PC-9 (cell line): ENCODE results near the gene FBXL5. TPM values are rescaled to one million over a fixed set of nuclear protein-coding genes. Genes with fewer than 3 reads are reported as not detected.

ENCODE experiments used
- BruUV-seq: library from RNA; stranded (reverse); fragments of 400-500 nt; replicated peaks from 2 replicates; lab custom pipeline; 2021; lab: Mats Ljungman, UMichigan
- CTCF ChIA-PET: fragments of 300-600 bp; sonication (Branson Sonifier 250); formaldehyde crosslinking; loops from one replicate; lab custom pipeline; 2022; ENCODE audit warnings: antibody characterized with exemption; lab: Charles Lee
- POLR2A ChIA-PET: fragments of 300-600 bp; sonication (Branson Sonifier 250); formaldehyde crosslinking; loops from one replicate; lab custom pipeline; 2022; ENCODE audit warnings: antibody characterized with exemption; ENCODE audit not compliant: unreplicated experiment; lab: Charles Lee
- DNase-seq, 2 experiments: peaks; one replicate each; pipeline versions ENCODE4 v3.0.0 to v3.0.0-alpha.2; 2015 to 2022; ENCODE audit warnings: mixed read lengths in 1 of 2
- H2AFZ ChIP-seq: fragments of 200-600 bp; sonication (generic); 2 replicates; pipeline ENCODE4 v1.8.1; 2017; ENCODE audit warnings: antibody characterized with exemption
- H3F3A ChIP-seq: fragments of 200-600 bp; sonication (generic); 2 replicates; pipeline ENCODE4 v1.8.1; 2017; ENCODE audit warnings: antibody characterized with exemption, mild to moderate bottlenecking, low read depth; ENCODE audit not compliant: insufficient read depth
- H3K27ac ChIP-seq: fragments of 200-600 bp; sonication (generic); 2 replicates; pipeline ENCODE4 v1.6.1; 2016; ENCODE audit warnings: mixed run types
- H3K27me3 ChIP-seq: fragments of 200-600 bp; sonication (generic); 2 replicates; pipeline ENCODE4 v1.6.1; 2016; ENCODE audit warnings: low read depth, mixed run types; ENCODE audit not compliant: insufficient read depth
- H3K36me3 ChIP-seq: fragments of 200-600 bp; sonication (generic); 2 replicates; pipeline ENCODE4 v1.6.1; 2016; ENCODE audit warnings: low read depth, mixed run types
- H3K4me1 ChIP-seq: fragments of 200-600 bp; sonication (generic); replicated peaks from 2 replicates; pipeline ENCODE4 v1.6.1; 2016; ENCODE audit warnings: mixed run types; ENCODE audit not compliant: insufficient read depth
- H3K4me2 ChIP-seq: fragments of 200-600 bp; sonication (generic); 2 replicates; pipeline ENCODE4 v1.6.1; 2017; ENCODE audit warnings: mixed run types
- H3K4me3 ChIP-seq: fragments of 200-600 bp; sonication (generic); 2 replicates; pipeline ENCODE4 v1.6.1; 2016; ENCODE audit warnings: mixed run types
- H3K79me2 ChIP-seq: fragments of 200-600 bp; sonication (generic); 2 replicates; pipeline ENCODE4 v1.6.1; 2017; ENCODE audit warnings: low read depth, mixed run types
- H3K9me2 ChIP-seq: fragments of 200-600 bp; sonication (generic); 2 replicates; pipeline ENCODE4 v1.8.1; 2017; ENCODE audit warnings: mild to moderate bottlenecking; ENCODE audit not compliant: insufficient read depth
- H3K9me3 ChIP-seq: fragments of 200-600 bp; sonication (generic); 2 replicates; pipeline ENCODE4 v1.8.1; 2016; ENCODE audit warnings: low read depth; ENCODE audit not compliant: insufficient read depth
- H4K20me1 ChIP-seq: fragments of 200-600 bp; sonication (generic); 2 replicates; pipeline ENCODE4 v1.8.1; 2017; ENCODE audit not compliant: insufficient read depth
- EZH2 ChIP-seq: fragments of 200-600 bp; sonication (generic); IDR thresholded peaks from 2 replicates; pipeline ENCODE4 v1.8.0; 2017; ENCODE audit warnings: antibody characterized with exemption, low read depth
- intact Hi-C: fragments of 100-400 bp; cut with micrococcal nuclease; formaldehyde crosslinking; loops from one replicate; pipeline ENCODE4 v1.10.0; 2022; ENCODE audit not compliant: unreplicated experiment
- total RNA-seq: library from RNA; stranded (reverse); gene quantifications from 2 replicates; pipeline ENCODE4 v1.2.3, GENCODE V29; 2021
- TF ChIP-seq, protein P1 (sequence below): fragments of 200-600 bp; sonication (generic); conservative IDR thresholded peaks from 2 replicates; pipeline ENCODE4 v1.6.1; 2017; ENCODE audit warnings: mixed run types, antibody characterized with exemption, mild to moderate bottlenecking, moderate library complexity

The FBXL5 gene
- total RNA-seq, 1 experiment from 2014 or later = 40.7 TPM

DNA sequence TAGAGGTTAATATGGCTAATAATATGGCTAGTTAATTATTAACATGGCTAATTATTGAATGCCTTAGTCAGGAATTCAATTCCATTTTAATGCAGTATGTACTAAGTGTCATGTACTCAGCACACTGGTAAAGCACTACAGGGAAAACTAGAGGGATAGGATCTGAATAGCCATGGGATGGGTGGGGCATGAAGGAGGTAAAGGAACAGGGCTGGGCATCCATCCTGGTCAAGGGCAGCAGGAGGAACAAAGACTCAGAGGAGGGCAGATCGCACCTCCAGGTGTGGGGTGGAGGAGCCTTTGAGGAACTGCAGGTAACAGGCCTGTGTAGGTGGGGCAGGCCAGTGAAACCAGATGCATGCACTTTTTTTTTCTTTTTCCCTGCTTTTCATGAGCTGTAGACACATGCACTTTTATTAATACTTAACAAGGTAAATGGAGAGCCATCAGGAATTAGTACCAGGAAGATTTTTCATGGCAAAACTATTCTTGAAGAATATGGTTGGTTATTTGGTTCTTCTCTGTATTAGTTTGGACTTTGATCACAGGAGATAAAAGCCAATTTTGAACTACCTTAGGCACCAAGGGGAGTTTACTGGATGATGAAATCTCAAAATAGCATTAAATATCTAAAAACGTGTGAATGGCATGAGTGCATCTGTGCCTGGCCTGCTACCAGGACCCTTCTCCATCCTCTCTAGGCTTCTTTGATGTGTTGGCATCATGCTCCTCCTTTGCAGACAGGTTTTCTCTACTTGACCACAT lies 97.2 kb downstream of the FBXL5 start:
- H3K79me2 ChIP-seq = no peaks in the 10 kb centered on the region
- no peak for TF ChIP-seq EZH2
- TF ChIP-seq, protein P1, sequence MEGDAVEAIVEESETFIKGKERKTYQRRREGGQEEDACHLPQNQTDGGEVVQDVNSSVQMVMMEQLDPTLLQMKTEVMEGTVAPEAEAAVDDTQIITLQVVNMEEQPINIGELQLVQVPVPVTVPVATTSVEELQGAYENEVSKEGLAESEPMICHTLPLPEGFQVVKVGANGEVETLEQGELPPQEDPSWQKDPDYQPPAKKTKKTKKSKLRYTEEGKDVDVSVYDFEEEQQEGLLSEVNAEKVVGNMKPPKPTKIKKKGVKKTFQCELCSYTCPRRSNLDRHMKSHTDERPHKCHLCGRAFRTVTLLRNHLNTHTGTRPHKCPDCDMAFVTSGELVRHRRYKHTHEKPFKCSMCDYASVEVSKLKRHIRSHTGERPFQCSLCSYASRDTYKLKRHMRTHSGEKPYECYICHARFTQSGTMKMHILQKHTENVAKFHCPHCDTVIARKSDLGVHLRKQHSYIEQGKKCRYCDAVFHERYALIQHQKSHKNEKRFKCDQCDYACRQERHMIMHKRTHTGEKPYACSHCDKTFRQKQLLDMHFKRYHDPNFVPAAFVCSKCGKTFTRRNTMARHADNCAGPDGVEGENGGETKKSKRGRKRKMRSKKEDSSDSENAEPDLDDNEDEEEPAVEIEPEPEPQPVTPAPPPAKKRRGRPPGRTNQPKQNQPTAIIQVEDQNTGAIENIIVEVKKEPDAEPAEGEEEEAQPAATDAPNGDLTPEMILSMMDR = no peak
- DNase-seq = no peak
- H3K9me2 ChIP-seq = no peaks in the 10 kb centered on the region
- no peaks in the 10 kb centered on the region for H3K4me1 ChIP-seq
- H3K27me3 ChIP-seq = no peaks in the 10 kb centered on the region
- no peak overlapping the region for H3K27ac ChIP-seq
- intact Hi-C loops = no loop called here
- no peak overlapping the region for H2AFZ ChIP-seq
- BruUV-seq = no TSS peak
- CTCF ChIA-PET = no interaction called here
- H3K9me3 ChIP-seq = no peaks in the 10 kb centered on the region
- H3K4me3 ChIP-seq = no peak overlapping the region
- no peak overlapping the region for H3K4me2 ChIP-seq
- no peaks in the 10 kb centered on the region for H3F3A ChIP-seq
- POLR2A ChIA-PET = no interaction called here
- no peaks in the 10 kb centered on the region for H4K20me1 ChIP-seq
- H3K36me3 ChIP-seq = no peaks in the 10 kb centered on the region

DNA sequence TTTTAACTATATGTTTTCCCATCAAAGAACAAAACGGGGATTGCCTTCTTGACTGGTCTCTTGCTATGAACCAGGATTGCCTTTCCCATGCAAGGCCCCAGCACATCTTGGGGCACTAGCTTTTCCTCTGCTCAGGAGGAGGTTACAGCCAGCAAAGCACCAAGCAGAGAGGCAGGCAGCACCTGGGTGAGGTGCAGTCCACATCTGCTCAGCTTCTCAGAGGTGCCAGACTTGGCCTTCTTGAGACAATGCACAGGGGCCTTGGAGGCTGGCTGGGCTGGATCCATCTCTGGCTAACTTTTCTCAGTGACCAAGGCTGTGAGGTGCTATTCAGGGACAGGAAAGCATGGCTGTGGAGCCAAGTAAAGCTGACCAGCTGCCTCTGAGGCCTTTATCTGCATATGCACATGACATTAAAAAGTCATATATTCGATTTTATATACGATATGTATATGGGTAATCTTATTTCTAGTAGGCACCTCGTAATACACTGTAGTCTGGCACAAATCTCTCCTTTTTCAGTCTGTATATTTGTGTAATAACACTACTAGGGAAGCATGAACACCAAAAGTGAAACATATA lies 98.6 kb downstream of the FBXL5 start:
- Histone ChIP-seq H3K4me2 (no peak overlapping the region), H3K27ac (no peak overlapping the region), H3K4me1 (no peaks in the 10 kb centered on the region), H3F3A (no peaks in the 10 kb centered on the region), H3K4me3 (no peak overlapping the region), H2AFZ (no peak overlapping the region), H3K9me3 (no peaks in the 10 kb centered on the region), H4K20me1 (no peaks in the 10 kb centered on the region), H3K79me2 (no peaks in the 10 kb centered on the region), H3K9me2 (no peaks in the 10 kb centered on the region), H3K27me3 (no peaks in the 10 kb centered on the region), H3K36me3 (no peaks in the 10 kb centered on the region)
- intact Hi-C loops = no loop called here
- no peak for TF ChIP-seq EZH2
- TF ChIP-seq, protein P1 = no peak
- no peak for DNase-seq
- no TSS peak for BruUV-seq
- ChIA-PET CTCF (no interaction called here), POLR2A (no interaction called here)

Other genes starting within 250 kb of the FBXL5 start
- not detected in 2 replicates for gene C1QTNF7, start 227.3 kb downstream of the FBXL5 start, total RNA-seq
- 6.9 and 7.0 TPM in 2 replicates for gene CC2D2A, start 185.5 kb downstream of the FBXL5 start, total RNA-seq
- 20.5 and 32.4 TPM in 2 replicates for gene FAM200B, start 26.5 kb upstream of the FBXL5 start, total RNA-seq
- gene BST1, start 47.7 kb upstream of the FBXL5 start, total RNA-seq = 0.31 TPM in 1 of 2 replicates, not detected in the other
- gene CD38, start 123.0 kb upstream of the FBXL5 start, total RNA-seq = 0.90 and 1.3 TPM in 2 replicates